GM23338 (cell line): ENCODE measurements around the gene NLGN1. TPM values are rescaled to one million over a fixed set of nuclear protein-coding genes. Genes with fewer than 3 reads are reported as not detected.

Experiments used
- ATAC-seq: fragments of 200-7000 bp; cut with Tn5 transposase; 3 replicates; pipeline ENCODE4 v1.9.1; 2020
- DNase-seq: peaks from one replicate; pipeline ENCODE4 v3.0.0-alpha.2; 2015; ENCODE audit warnings: low spot score
- H2AFZ ChIP-seq: fragments of 200-600 bp; sonication (generic); 2 replicates; pipeline ENCODE4 v1.8.0; 2016; ENCODE audit warnings: antibody characterized with exemption, mild to moderate bottlenecking, moderate library complexity
- H3F3A ChIP-seq: fragments of 200-600 bp; sonication (generic); replicated peaks from 2 replicates; pipeline ENCODE4 v1.8.0; 2017; ENCODE audit warnings: antibody characterized with exemption, mixed run types, low read depth
- H3K27ac ChIP-seq: fragments of 200-600 bp; sonication (generic); 2 replicates; pipeline ENCODE4 v1.6.1; 2016; ENCODE audit warnings: low read depth
- H3K27me3 ChIP-seq: fragments of 200-600 bp; sonication (generic); 2 replicates; pipeline ENCODE4 v1.8.0; 2016; ENCODE audit warnings: mild to moderate bottlenecking, mixed run types, moderate library complexity; ENCODE audit not compliant: insufficient read depth
- H3K36me3 ChIP-seq: fragments of 200-600 bp; sonication (generic); 2 replicates; pipeline ENCODE4 v1.8.0; 2016; ENCODE audit warnings: mild to moderate bottlenecking; ENCODE audit not compliant: insufficient read depth
- H3K4me1 ChIP-seq: fragments of 200-600 bp; sonication (generic); 2 replicates; pipeline ENCODE4 v1.8.0; 2016; ENCODE audit warnings: mild to moderate bottlenecking, moderate library complexity; ENCODE audit not compliant: insufficient read depth
- H3K4me2 ChIP-seq: fragments of 200-600 bp; sonication (generic); 2 replicates; pipeline ENCODE4 v1.7.1; 2017; ENCODE audit warnings: mixed run types
- H3K4me3 ChIP-seq: fragments of 200-600 bp; sonication (generic); 2 replicates; pipeline ENCODE4 v1.6.1; 2016; ENCODE audit warnings: mixed run types
- H3K79me2 ChIP-seq: fragments of 200-600 bp; sonication (generic); replicated peaks from 2 replicates; pipeline ENCODE4 v1.8.0; 2017; ENCODE audit warnings: mild to moderate bottlenecking; ENCODE audit not compliant: insufficient read depth
- H3K9me2 ChIP-seq: fragments of 200-600 bp; sonication (generic); 2 replicates; pipeline ENCODE4 v1.8.0; 2017; ENCODE audit not compliant: insufficient read depth
- H4K20me1 ChIP-seq: fragments of 200-600 bp; sonication (generic); replicated peaks from 2 replicates; pipeline ENCODE4 v1.8.0; 2017; ENCODE audit warnings: mild to moderate bottlenecking; ENCODE audit not compliant: insufficient read depth
- H3K27ac Mint-ChIP-seq: 2 replicates; pipeline ENCODE4 v1.8.0; 2020; ENCODE audit warnings: inconsistent platforms, mild to moderate bottlenecking, moderate library complexity, mixed read lengths
- H3K27me3 Mint-ChIP-seq: 3 replicates; pipeline ENCODE4 v1.8.0; 2022; ENCODE audit warnings: low read depth, mild to moderate bottlenecking, moderate library complexity, mixed read lengths, inconsistent platforms; ENCODE audit not compliant: insufficient read depth, poor library complexity
- H3K36me3 Mint-ChIP-seq: 3 replicates; pipeline ENCODE4 v1.8.0; 2021; ENCODE audit warnings: low read depth, mild to moderate bottlenecking, inconsistent platforms, moderate library complexity, mixed read lengths
- H3K4me1 Mint-ChIP-seq: 3 replicates; pipeline ENCODE4 v1.8.0; 2020; ENCODE audit warnings: mild to moderate bottlenecking, inconsistent platforms, mixed read lengths
- H3K4me3 Mint-ChIP-seq: 3 replicates; pipeline ENCODE4 v1.8.0; 2021; ENCODE audit warnings: moderate library complexity, mild to moderate bottlenecking, inconsistent platforms, mixed read lengths
- H3K9me3 Mint-ChIP-seq: 3 replicates; pipeline ENCODE4 v1.8.0; 2020; ENCODE audit warnings: moderate library complexity, mild to moderate bottlenecking, inconsistent platforms, mixed read lengths
- CREB1 ChIP-seq: fragments of 250-450 bp; sonication (Bioruptor Pico); IDR thresholded peaks from 2 replicates; pipeline ENCODE4 v1.5.0; 2020; ENCODE audit warnings: low read depth, mild to moderate bottlenecking, moderate library complexity
- ETS1 ChIP-seq: IDR thresholded peaks from 2 replicates; pipeline ENCODE4 v1.6.1; 2016; ENCODE audit warnings: antibody characterized with exemption
- JUNB ChIP-seq: IDR thresholded peaks from one replicate; pipeline ENCODE4 v1.6.1; 2016; ENCODE audit warnings: antibody characterized with exemption; ENCODE audit not compliant: unreplicated experiment
- NANOG ChIP-seq: IDR thresholded peaks from 2 replicates; pipeline ENCODE4 v1.6.1; 2016; ENCODE audit warnings: antibody characterized with exemption, borderline replicate concordance
- STAT1 ChIP-seq: IDR thresholded peaks from one replicate; pipeline ENCODE4 v1.6.1; 2016; ENCODE audit warnings: antibody characterized with exemption; ENCODE audit not compliant: unreplicated experiment
- ZNF114 ChIP-seq: fragments of 250-450 bp; sonication (Bioruptor Pico); IDR thresholded peaks from 2 replicates; pipeline ENCODE4 v1.5.0; 2020; ENCODE audit warnings: mild to moderate bottlenecking, moderate library complexity
- ZNF331 ChIP-seq: fragments of 250-450 bp; sonication (Bioruptor Pico); IDR thresholded peaks from 2 replicates; pipeline ENCODE4 v1.5.0; 2020; ENCODE audit warnings: low read depth, mild to moderate bottlenecking, moderate library complexity
- ZNF462 ChIP-seq: fragments of 250-450 bp; sonication (Bioruptor Pico); IDR thresholded peaks from 2 replicates; pipeline ENCODE4 v1.5.0; 2020; ENCODE audit warnings: mild to moderate bottlenecking, moderate library complexity
- polyA plus RNA-seq: library from polyadenylated mRNA; unstranded; fragments of >200 nt; fragmentation: Nextera tagmentation; extraction: Ambion mirVana; gene quantifications from 2 replicates; pipeline ENCODE4 v1.2.1, GENCODE V29; 2016
- total RNA-seq: library from RNA; depleted of rRNA; stranded (reverse); fragments of >200 nt; shearing (Covaris generic); gene quantifications from 2 replicates; pipeline ENCODE4 v1.2.3, GENCODE V29; 2014

The NLGN1 gene
- total and polyA plus RNA-seq, 2 experiments from 2014 or later, result 6.5 to 18.6 TPM

GRCh38 chr3:174168026-174168425 is 770.5 kb downstream of the NLGN1 start (continued):
- TF ChIP-seq ZNF462, result no peak

GRCh38 chr3:174168538-174169254 is 771.2 kb downstream of the NLGN1 start:
- Histone ChIP-seq H3K4me3 (no peak overlapping the region), H3K79me2 (no peaks in the 10 kb centered on the region), H3K27me3 (no peaks in the 10 kb centered on the region), H2AFZ (no peak overlapping the region), H3F3A (no peaks in the 10 kb centered on the region), H3K36me3 (no peaks in the 10 kb centered on the region; the same call in 1 of the 2 replicates), H3K9me2 (0 out of 2 replicates have a peak, but pooled peaks cover 10% of the 10 kb centered on the region), H3K27ac (no peak overlapping the region), H3K4me2 (no peak overlapping the region), H4K20me1 (no peaks in the 10 kb centered on the region), H3K4me1 (no peaks in the 10 kb centered on the region)
- Mint-ChIP-seq H3K27ac (no peak overlapping the region; the same call in 1 of the 2 replicates), H3K9me3 (peaks cover 21% of the 10 kb centered on the region), H3K27me3 (no peaks in the 10 kb centered on the region), H3K4me1 (no peaks in the 10 kb centered on the region; the same call in none of the 3 replicates), H3K36me3 (peaks cover 21% of the 10 kb centered on the region), H3K4me3 (no peak overlapping the region)
- DNase-seq (no peak), ATAC-seq (no peak)
- TF ChIP-seq STAT1 (no peak), JUNB (no peak), CREB1 (CRISPR knock-in tag) (no peak), ZNF462 (no peak), NANOG (no peak), ZNF331 (CRISPR knock-in tag) (no peak), ZNF114 (CRISPR knock-in tag) (no peak), ETS1 (no peak)
